Left ventricle myocardium inferior (tissue), 1 donor: ENCODE results near the gene PCDH15. TPM values are rescaled to one million over a fixed set of nuclear protein-coding genes. Genes with fewer than 3 reads are reported as not detected.
A peak's percentile ranks its signal among the peaks of the same experiment; 100 is the strongest.

Source experiments
- DNase-seq: peaks from one replicate; pipeline ENCODE4 v3.0.0-alpha.2; 2020
- H3K27ac ChIP-seq: fragments of 200-600 bp; replicated peaks from 2 replicates; pipeline ENCODE4 v1.8.0; 2021
- H3K27me3 ChIP-seq: fragments of 200-600 bp; 2 replicates; pipeline ENCODE4 v1.8.0; 2021; ENCODE audit warnings: low read depth
- H3K36me3 ChIP-seq: fragments of 200-600 bp; 2 replicates; pipeline ENCODE4 v1.8.0; 2021
- H3K4me1 ChIP-seq: fragments of 200-600 bp; 2 replicates; pipeline ENCODE4 v1.8.0; 2021
- H3K4me3 ChIP-seq: fragments of 200-600 bp; 2 replicates; pipeline ENCODE4 v1.8.0; 2021; ENCODE audit warnings: mild to moderate bottlenecking, moderate library complexity
- H3K9me3 ChIP-seq: fragments of 200-600 bp; replicated peaks from 2 replicates; pipeline ENCODE4 v1.8.0; 2021
- CTCF ChIP-seq: fragments of 200-600 bp; IDR thresholded peaks from 2 replicates; pipeline ENCODE4 v1.8.0; 2021; ENCODE audit warnings: antibody characterized with exemption, mild to moderate bottlenecking, borderline replicate concordance
- intact Hi-C: fragments of 100-400 bp; cut with micrococcal nuclease; formaldehyde crosslinking; loops from one replicate; pipeline ENCODE4 v1.11.0; 2022
- total RNA-seq: library from RNA; stranded (reverse); fragmentation: NEBNext Ultra II Directional; extraction: Animal tissue kit (Norgen Biotek cat#: 25700); gene quantifications from one replicate; pipeline ENCODE4 v1.2.1, GENCODE V29; 2021
- donor health status: DM: no; HTN: yes; CAD: no; lungs with severe emphysema.

PCDH15 gene
- total RNA-seq, 1 donor from 2014 or later = 0.19 TPM

- no peak for DNase-seq
- no peaks in the 10 kb centered on the region for H3K4me1 ChIP-seq
- H3K27me3 ChIP-seq = no peaks in the 10 kb centered on the region
- no peak overlapping the region for H3K4me3 ChIP-seq
- H3K36me3 ChIP-seq = no peaks in the 10 kb centered on the region
- no peak overlapping the region for H3K27ac ChIP-seq
- peaks cover 16% of the 10 kb centered on the region for H3K9me3 ChIP-seq
- intact Hi-C loops = no loop called here
- no peak for TF ChIP-seq CTCF
These were observed 789.9 kb downstream of the PCDH15 start for GRCh38 chr10:54011117-54011516.

GRCh38 chr10:54010337-54010933 lies 790.6 kb downstream of the PCDH15 start:
- Histone ChIP-seq H3K36me3 (no peaks in the 10 kb centered on the region), H3K9me3 (peaks cover 11% of the 10 kb centered on the region), H3K4me3 (no peak overlapping the region), H3K27ac (no peak overlapping the region), H3K4me1 (no peaks in the 10 kb centered on the region), H3K27me3 (no peaks in the 10 kb centered on the region)
- no peak for DNase-seq
- intact Hi-C loops = no loop called here
- no peak for TF ChIP-seq CTCF

- DNase-seq = no peak
These were observed 791.4 kb downstream of the PCDH15 start for GRCh38 chr10:54009672-54010071.

GRCh38 chr10:54002077-54002476 lies 799.0 kb downstream of the PCDH15 start:
- intact Hi-C loops = no loop called here
- H3K27me3 ChIP-seq = no peaks in the 10 kb centered on the region
- no peak for DNase-seq
- peaks cover 6% of the 10 kb centered on the region for H3K9me3 ChIP-seq
- H3K36me3 ChIP-seq = no peaks in the 10 kb centered on the region
- no peak for TF ChIP-seq CTCF
- no peak overlapping the region for H3K4me3 ChIP-seq
- no peaks in the 10 kb centered on the region for H3K4me1 ChIP-seq
- H3K27ac ChIP-seq = no peak overlapping the region

More at GRCh38 chr10:54009672-54010071, 791.4 kb downstream of the PCDH15 start:
- Histone ChIP-seq H3K9me3 (peaks cover 9% of the 10 kb centered on the region), H3K27ac (no peak overlapping the region), H3K36me3 (no peaks in the 10 kb centered on the region), H3K4me3 (no peak overlapping the region), H3K4me1 (no peaks in the 10 kb centered on the region), H3K27me3 (no peaks in the 10 kb centered on the region)
- TF ChIP-seq CTCF = no peak
- intact Hi-C loops = no loop called here

- no peaks in the 10 kb centered on the region for H3K4me1 ChIP-seq
- no peaks in the 10 kb centered on the region for H3K36me3 ChIP-seq
- no peak for DNase-seq
- peak; percentile 44 for TF ChIP-seq CTCF
- H3K27me3 ChIP-seq = no peaks in the 10 kb centered on the region
- no peak overlapping the region for H3K27ac ChIP-seq
- no peak overlapping the region for H3K4me3 ChIP-seq
- no peaks in the 10 kb centered on the region for H3K9me3 ChIP-seq
- intact Hi-C loops = no loop called here
These were observed 803.1 kb downstream of the PCDH15 start for GRCh38 chr10:53997953-53998352.

- Histone ChIP-seq H3K27ac (no peak overlapping the region), H3K36me3 (no peaks in the 10 kb centered on the region), H3K4me1 (no peaks in the 10 kb centered on the region), H3K27me3 (no peaks in the 10 kb centered on the region), H3K9me3 (peaks cover 13% of the 10 kb centered on the region), H3K4me3 (no peak overlapping the region)
- DNase-seq = no peak
- intact Hi-C loops = no loop called here
- TF ChIP-seq CTCF = no peak
These were observed 810.2 kb downstream of the PCDH15 start for GRCh38 chr10:53990799-53991238.
